Measurements from ENCODE around the gene HMX1.

HMX1 gene

GRCh38 chr4:8871417-8872401 is at the start of gene HMX1:
HMX1 (minus strand) TSS chr4:8871839; CDS start chr4:8871614, 225 bp downstream.
- DNase-seq (ENCODE audit: low read depth in 2 of 2), result no peak

- DNase-seq (ENCODE audit: low read depth in 2 of 2), result no peak
Measured at GRCh38 chr4:8920969-8921368, 49.3 kb upstream of the HMX1 start.

GRCh38 chr4:8920289-8920965 is 48.8 kb upstream of the HMX1 start:
- DNase-seq (ENCODE audit: low read depth in 2 of 2), result no peak

DNA sequence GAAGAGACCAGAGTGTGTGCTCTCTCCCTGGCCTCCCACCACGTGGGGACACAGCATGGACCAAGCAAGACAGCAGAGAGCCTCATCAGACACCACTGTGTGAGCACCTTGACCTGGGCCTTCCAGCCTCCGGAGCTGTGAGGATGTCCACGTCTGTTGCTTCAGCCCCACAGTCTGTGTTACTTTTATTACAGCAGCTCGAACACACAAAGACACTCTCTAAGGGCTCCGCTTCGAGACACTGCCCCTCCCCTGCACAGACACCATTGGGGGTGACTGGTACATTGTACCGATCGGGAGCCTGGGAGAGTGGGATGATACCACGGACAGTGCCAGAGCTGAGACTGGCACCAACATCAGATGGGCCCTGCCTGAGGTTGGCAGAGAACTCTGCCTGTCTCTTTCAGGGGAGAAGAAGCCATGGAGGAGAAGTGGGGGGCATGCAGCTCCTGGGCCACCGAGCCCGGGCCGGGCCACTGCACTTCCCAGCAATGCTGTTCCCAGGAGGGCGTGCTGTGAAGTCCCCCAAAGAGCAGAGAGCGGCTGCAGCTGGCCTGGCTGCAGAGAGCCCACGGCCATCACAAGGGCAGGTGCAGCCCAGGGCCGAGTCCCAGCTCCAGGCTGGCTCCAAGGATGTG is 48.1 kb upstream of the HMX1 start:
- no peak for DNase-seq (ENCODE audit: low read depth in 2 of 2)

GRCh38 chr4:8917868-8918783 is 46.5 kb upstream of the HMX1 start:
- peak in 1 of 2 donors; percentile 40 for DNase-seq (ENCODE audit: low read depth in 2 of 2)

GRCh38 chr4:8917321-8917811 is 45.7 kb upstream of the HMX1 start:
- no peak for DNase-seq (ENCODE audit: low read depth in 2 of 2)

- DNase-seq (ENCODE audit: low read depth in 2 of 2), result no peak
Measured at GRCh38 chr4:8916906-8917305, 45.3 kb upstream of the HMX1 start.

DNA sequence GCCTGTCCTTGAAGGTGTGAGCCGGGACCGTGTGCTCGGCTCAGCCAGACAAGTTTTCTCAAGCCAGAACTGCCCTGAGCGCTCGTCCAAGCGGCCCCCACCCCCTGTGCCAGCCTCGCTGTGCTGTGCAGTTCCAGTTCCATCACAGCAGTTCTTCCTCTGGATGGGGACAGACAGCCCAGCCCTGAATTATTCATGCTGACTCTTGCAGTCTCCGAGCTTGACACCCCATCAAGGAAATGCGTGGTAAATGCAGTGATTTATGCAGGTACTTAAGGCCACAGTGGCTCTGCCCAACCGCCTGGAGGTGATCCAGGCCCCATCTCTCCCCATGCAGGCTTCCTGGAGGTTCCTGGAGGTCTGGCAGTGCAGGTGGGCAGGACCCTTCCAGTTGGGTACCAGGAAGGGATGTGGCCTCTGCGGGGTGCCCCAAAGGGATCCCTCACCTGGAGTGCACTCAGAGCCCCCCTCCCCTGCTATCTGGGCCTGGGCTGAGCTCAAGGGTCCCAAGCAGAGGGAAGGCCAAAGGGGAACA is 44.8 kb upstream of the HMX1 start:
- no peak for DNase-seq (ENCODE audit: low read depth in 2 of 2)

- no peak for DNase-seq (ENCODE audit: low read depth in 2 of 2)
Measured at GRCh38 chr4:8915201-8916200, 43.9 kb upstream of the HMX1 start.

DNA sequence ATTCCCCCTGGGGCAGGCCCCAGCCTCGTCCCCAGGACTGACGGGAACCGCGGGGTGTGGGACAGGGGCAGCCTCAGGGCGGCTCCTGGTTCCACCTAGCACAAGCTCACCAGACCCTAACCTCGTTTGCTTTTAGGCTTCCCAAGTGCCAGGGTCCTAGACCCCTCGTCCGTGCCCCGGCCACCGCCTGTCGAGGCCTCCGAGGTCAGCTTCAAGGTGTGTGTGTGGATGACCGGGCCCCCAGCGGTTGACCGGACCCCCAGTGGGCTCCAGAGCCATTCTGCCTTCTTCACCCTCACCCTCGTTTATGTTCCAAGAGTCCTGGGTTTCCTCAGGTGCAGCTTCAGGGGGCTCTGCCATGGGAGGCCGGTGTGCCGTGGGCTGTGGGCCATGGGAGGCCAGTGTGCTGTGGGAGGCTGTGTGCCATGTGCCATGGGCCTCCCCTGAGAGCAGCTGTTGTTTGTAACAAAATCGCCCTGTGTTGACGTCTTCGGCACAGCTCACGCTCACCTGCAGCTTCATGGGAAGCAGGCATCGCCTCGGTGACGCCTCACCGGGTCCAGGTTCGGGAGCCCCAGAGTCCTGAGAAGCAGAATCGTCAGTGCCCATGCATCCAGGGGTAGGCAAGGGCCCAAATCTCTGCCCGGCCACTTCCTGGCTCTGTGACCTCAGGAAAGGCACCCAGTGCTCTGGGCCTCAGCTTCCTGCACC is 43.0 kb upstream of the HMX1 start:
- no peak for DNase-seq (ENCODE audit: low read depth in 2 of 2)

GRCh38 chr4:8913858-8914460 is 42.3 kb upstream of the HMX1 start:
- no peak for DNase-seq (ENCODE audit: low read depth in 2 of 2)

- DNase-seq (ENCODE audit: low read depth in 2 of 2), result no peak
Measured at GRCh38 chr4:8913121-8913857, 41.6 kb upstream of the HMX1 start.

DNA sequence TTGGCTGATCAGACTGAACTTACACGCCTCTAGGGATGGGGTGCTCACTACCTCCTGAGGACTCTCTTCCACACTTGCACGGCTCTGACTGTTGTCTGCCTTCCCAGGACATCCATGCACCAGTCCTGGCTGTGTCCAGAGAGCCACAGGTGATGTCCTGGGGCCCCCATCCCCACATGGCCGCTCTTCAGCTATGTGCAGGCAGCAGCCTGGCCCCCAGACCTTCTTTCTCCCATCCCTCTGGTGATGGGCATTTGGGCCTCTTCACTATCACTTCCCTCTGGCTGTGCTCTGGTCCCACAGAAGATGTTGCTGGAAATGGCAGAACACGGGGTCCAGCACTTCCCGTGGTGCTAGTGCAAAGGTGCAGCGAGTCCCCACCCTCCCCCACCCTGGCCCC is 40.9 kb upstream of the HMX1 start:
- DNase-seq (ENCODE audit: low read depth in 2 of 2), result no peak

DNA sequence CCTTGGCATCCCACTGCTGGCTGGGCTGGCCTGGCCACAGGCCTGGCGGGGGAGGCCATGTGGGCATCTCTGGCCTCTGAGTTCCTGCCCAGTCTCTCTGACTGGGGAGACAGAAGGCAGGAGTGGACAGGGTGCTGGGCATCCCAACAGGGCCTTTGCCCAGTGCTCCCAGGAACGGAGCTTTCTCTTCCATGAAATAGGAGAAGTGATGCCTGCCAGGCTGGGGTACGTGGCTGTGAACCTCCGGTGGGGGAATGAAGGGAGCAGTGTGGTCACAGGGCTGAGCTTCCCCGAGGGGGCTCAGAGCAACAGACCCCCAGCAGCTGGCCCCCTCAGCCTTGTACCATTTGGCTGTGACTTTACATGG is 40.4 kb upstream of the HMX1 start:
- no peak for DNase-seq (ENCODE audit: low read depth in 2 of 2)

DNA sequence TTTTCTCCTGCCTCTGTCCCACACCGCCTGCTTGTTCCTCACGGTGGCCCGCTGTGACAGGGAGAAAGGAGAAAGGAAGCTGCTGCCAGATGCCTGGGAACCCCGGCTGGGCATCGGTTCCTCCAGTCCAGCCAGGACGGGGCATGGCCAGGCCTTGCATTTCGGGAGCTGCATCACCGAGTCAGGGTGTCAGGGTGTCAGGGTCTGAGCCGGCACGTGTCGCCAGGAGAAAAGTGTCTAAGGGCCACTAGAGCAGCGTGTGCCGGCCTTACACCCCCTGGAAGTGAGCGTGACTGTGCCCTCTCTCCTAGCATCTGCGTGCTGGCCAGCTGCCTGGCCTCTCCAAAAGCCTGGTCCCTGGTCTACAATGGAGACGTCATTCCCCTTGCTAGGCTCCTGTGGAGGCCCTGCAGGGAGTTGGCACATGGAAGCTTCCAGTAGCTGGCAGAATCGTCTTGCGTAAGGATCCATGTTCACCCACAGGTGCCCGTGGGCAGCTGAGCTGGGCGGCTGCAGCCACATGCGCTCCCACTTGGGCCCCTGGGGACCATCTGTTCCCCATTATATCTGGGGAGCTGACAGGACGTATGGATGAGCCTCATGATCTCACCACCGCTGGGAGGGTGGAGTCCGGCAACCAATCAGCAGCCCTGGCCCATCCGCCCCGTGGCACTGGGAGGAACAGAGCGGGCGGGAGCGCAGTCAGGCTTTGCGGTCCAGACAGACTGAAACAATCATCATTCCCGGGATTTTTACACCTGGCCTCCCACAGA is 39.9 kb upstream of the HMX1 start:
- DNase-seq (ENCODE audit: low read depth in 2 of 2), result no peak

- DNase-seq (ENCODE audit: low read depth in 2 of 2), result no peak
Measured at GRCh38 chr4:8910822-8911315, 39.2 kb upstream of the HMX1 start.

All from stimulated activated CD8-positive, alpha-beta memory T cell treated with anti-CD3 and anti-CD28 coated beads, Interleukin-7, amount 100 ng/mL, for 1 hour (primary cell).